ENCODE results near the gene NFE2L2. TPM values are rescaled to one million over a fixed set of nuclear protein-coding genes. Genes with fewer than 3 reads are reported as not detected.
"Not testable (repeated sequence)": the region's sequence is repeated elsewhere in the genome, so short reads cannot be mapped to it uniquely, and the experiment has no call there.

NFE2L2 gene
- polyA plus RNA-seq, 1 donor (not counting 4 experiments of a cell fraction or from before 2014, with no cell fraction given), result 177 TPM

DNA sequence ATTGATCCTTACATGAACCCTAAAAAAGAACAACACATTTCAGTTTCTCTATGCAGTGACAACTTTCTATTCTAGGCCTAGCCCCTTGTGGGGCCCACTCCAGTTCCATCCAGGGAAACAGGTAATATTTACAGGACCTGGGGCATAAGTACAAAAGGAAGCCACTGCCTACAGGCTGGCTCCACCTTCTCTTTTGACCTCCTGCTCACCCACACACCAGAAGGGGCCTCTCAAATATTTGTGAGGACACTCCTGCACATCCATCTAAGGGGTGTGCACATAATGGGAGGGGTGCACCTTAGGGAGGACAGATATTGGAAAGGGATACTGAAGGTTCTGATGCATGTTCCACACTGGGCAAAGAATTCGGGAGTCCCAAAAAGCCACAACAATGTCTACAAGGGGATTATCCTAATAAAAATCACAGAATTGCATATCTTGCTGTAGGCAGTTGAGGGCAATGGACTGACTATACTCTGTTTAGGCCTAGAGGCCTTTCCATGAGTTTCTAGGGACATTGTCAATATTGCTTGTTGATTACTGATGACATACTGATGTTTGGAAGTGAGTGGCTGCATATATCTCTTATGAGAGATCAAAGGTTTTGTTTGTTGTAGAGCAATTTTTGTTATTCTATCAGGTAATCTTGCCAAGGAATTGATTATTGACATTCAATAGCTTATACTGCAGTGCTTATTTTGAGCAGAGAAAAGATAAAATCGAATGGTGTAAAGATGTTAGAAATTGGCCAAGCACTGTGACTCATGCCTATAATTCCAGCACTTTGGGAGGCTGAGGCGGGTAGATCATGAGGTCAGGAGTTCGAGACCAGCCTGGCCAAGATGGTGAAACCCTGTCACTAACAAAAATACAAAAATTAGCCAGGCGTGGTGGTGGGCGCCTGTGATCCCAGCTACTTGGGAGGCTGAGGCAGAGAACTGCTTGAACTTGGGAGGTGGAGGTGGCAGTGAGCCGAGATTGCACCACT lies 75.8 kb downstream of the NFE2L2 start:
- H3K4me3 ChIP-seq (ENCODE audit: control insufficient read depth in 2 of 3, extremely low read depth in 1 of 3, insufficient read depth in 2 of 3, low read depth in 1 of 3, low read length in 3 of 3), result no peak overlapping the region
- no peaks in the 10 kb centered on the region for H4K20me1 ChIP-seq (ENCODE audit: control insufficient read depth, extremely low read depth, insufficient read depth, low read length)
- no peaks in the 10 kb centered on the region for H3K79me2 ChIP-seq (ENCODE audit: control insufficient read depth, insufficient read depth, low read length)
- H3K4me1 ChIP-seq (ENCODE audit: control insufficient read depth, extremely low read depth, insufficient read depth, low read length), result no peaks in the 10 kb centered on the region
- H2AFZ ChIP-seq (ENCODE audit: control insufficient read depth, low read length), result no peak overlapping the region
- H3K9me1 ChIP-seq (ENCODE audit: control insufficient read depth, extremely low read depth, insufficient read depth, low read length), result no peaks in the 10 kb centered on the region
- H3K27me3 ChIP-seq (ENCODE audit: control insufficient read depth, extremely low read depth, insufficient read depth, low read length), result no peaks in the 10 kb centered on the region
- dilution Hi-C loops (cut with MboI; ENCODE audit: extremely low pct_ligation_motif_present, low sequenced_read_pairs), result no loop called here
- TF ChIP-seq EZH2 (IDR thresholded peaks at IDR 0.05; ENCODE audit: low read length), result no peak
- TF ChIP-seq, protein P1, sequence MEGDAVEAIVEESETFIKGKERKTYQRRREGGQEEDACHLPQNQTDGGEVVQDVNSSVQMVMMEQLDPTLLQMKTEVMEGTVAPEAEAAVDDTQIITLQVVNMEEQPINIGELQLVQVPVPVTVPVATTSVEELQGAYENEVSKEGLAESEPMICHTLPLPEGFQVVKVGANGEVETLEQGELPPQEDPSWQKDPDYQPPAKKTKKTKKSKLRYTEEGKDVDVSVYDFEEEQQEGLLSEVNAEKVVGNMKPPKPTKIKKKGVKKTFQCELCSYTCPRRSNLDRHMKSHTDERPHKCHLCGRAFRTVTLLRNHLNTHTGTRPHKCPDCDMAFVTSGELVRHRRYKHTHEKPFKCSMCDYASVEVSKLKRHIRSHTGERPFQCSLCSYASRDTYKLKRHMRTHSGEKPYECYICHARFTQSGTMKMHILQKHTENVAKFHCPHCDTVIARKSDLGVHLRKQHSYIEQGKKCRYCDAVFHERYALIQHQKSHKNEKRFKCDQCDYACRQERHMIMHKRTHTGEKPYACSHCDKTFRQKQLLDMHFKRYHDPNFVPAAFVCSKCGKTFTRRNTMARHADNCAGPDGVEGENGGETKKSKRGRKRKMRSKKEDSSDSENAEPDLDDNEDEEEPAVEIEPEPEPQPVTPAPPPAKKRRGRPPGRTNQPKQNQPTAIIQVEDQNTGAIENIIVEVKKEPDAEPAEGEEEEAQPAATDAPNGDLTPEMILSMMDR (optimal IDR thresholded peaks at IDR 0.05 in 1 of 3, IDR thresholded peaks at IDR 0.05 in 1 of 3, conservative IDR thresholded peaks at IDR 0.05 in 1 of 3; ENCODE audit: extremely low read depth in 1 of 3, insufficient read depth in 2 of 3, low read length in 3 of 3), result no peak
- FAIRE-seq, result no peak
- H3K9me3 ChIP-seq (ENCODE audit: control insufficient read depth, low read depth, low read length), result no peaks in the 10 kb centered on the region
- no peak overlapping the region for H3K27ac ChIP-seq (ENCODE audit: control insufficient read depth, insufficient read depth, low read length)
- H3K36me3 ChIP-seq (ENCODE audit: control insufficient read depth in 2 of 2, extremely low read depth in 1 of 2, insufficient read depth in 2 of 2, low read length in 2 of 2), result no peaks in the 10 kb centered on the region
- H3K4me2 ChIP-seq (ENCODE audit: control insufficient read depth, extremely low read depth, insufficient read depth, low read depth, low read length), result no peak overlapping the region
- H3K9ac ChIP-seq (ENCODE audit: control insufficient read depth, extremely low read depth, insufficient read depth, low read length), result no peak overlapping the region
- DNase-seq (ENCODE audit: low read depth, low spot score), result no peak

DNA sequence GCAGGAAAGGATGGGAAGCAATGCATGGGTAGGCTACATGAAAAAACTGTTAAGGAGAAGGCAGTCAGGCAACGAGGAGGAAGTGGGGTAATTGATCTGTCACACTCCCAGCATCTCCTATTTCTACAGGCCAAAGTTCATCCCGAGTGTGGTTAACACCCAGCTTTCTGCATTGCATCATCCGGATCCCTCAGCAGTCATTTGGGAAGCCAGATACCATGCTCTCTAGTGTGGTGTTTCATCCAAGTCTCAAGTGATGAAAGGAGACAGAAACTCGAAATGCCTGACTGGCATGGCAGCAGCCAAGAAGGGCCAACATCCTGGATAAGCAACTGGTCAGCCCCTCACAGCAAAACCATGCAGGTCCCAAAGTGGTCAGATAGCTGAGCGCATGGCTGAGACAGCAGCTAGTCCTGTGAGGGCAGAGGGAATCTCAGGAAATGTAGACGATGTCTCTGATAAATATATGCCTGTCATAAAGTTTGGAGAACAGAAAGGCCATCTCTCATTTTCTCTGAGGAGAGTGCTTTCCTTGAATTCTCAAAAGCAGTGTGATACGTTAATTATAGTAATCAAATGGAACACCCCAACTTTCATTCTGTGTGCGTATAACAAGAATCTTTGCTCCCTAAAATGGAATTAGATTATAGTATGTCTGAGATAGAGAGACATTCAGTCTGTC lies 76.8 kb downstream of the NFE2L2 start:
- no peaks in the 10 kb centered on the region for H3K9me1 ChIP-seq (ENCODE audit: control insufficient read depth, extremely low read depth, insufficient read depth, low read length)
- H3K4me2 ChIP-seq (ENCODE audit: control insufficient read depth, extremely low read depth, insufficient read depth, low read depth, low read length), result no peak overlapping the region
- no peak overlapping the region for H3K9ac ChIP-seq (ENCODE audit: control insufficient read depth, extremely low read depth, insufficient read depth, low read length)
- H3K27ac ChIP-seq (ENCODE audit: control insufficient read depth, insufficient read depth, low read length), result no peak overlapping the region
- H3K36me3 ChIP-seq (ENCODE audit: control insufficient read depth in 2 of 2, extremely low read depth in 1 of 2, insufficient read depth in 2 of 2, low read length in 2 of 2), result no peaks in the 10 kb centered on the region
- no peaks in the 10 kb centered on the region for H4K20me1 ChIP-seq (ENCODE audit: control insufficient read depth, extremely low read depth, insufficient read depth, low read length)
- TF ChIP-seq EZH2 (IDR thresholded peaks at IDR 0.05; ENCODE audit: low read length), result no peak
- TF ChIP-seq, protein P1 (optimal IDR thresholded peaks at IDR 0.05 in 1 of 3, IDR thresholded peaks at IDR 0.05 in 1 of 3, conservative IDR thresholded peaks at IDR 0.05 in 1 of 3; ENCODE audit: extremely low read depth in 1 of 3, insufficient read depth in 2 of 3, low read length in 3 of 3), result no peak
- no peak overlapping the region for H3K4me3 ChIP-seq (ENCODE audit: control insufficient read depth in 2 of 3, extremely low read depth in 1 of 3, insufficient read depth in 2 of 3, low read depth in 1 of 3, low read length in 3 of 3)
- no peak for FAIRE-seq
- H3K79me2 ChIP-seq (ENCODE audit: control insufficient read depth, insufficient read depth, low read length), result no peaks in the 10 kb centered on the region
- no peaks in the 10 kb centered on the region for H3K4me1 ChIP-seq (ENCODE audit: control insufficient read depth, extremely low read depth, insufficient read depth, low read length)
- DNase-seq (ENCODE audit: low read depth, low spot score), result no peak
- dilution Hi-C loops (cut with MboI; ENCODE audit: extremely low pct_ligation_motif_present, low sequenced_read_pairs), result no loop called here
- no peaks in the 10 kb centered on the region for H3K27me3 ChIP-seq (ENCODE audit: control insufficient read depth, extremely low read depth, insufficient read depth, low read length)
- H2AFZ ChIP-seq (ENCODE audit: control insufficient read depth, low read length), result no peak overlapping the region
- H3K9me3 ChIP-seq (ENCODE audit: control insufficient read depth, low read depth, low read length), result no peaks in the 10 kb centered on the region

GRCh38 chr2:177186038-177186437 lies 78.5 kb downstream of the NFE2L2 start:
- dilution Hi-C loops (cut with MboI; ENCODE audit: extremely low pct_ligation_motif_present, low sequenced_read_pairs); H3K4me2 ChIP-seq (ENCODE audit: control insufficient read depth, extremely low read depth, insufficient read depth, low read depth, low read length); H3K27me3 ChIP-seq (ENCODE audit: control insufficient read depth, extremely low read depth, insufficient read depth, low read length); DNase-seq (ENCODE audit: low read depth, low spot score); H3K27ac ChIP-seq (ENCODE audit: control insufficient read depth, insufficient read depth, low read length); H3K79me2 ChIP-seq (ENCODE audit: control insufficient read depth, insufficient read depth, low read length); H3K36me3 ChIP-seq (ENCODE audit: control insufficient read depth in 2 of 2, extremely low read depth in 1 of 2, insufficient read depth in 2 of 2, low read length in 2 of 2); H2AFZ ChIP-seq (ENCODE audit: control insufficient read depth, low read length); H3K4me1 ChIP-seq (ENCODE audit: control insufficient read depth, extremely low read depth, insufficient read depth, low read length); H3K4me3 ChIP-seq (ENCODE audit: control insufficient read depth in 2 of 3, extremely low read depth in 1 of 3, insufficient read depth in 2 of 3, low read depth in 1 of 3, low read length in 3 of 3); H4K20me1 ChIP-seq (ENCODE audit: control insufficient read depth, extremely low read depth, insufficient read depth, low read length); H3K9me1 ChIP-seq (ENCODE audit: control insufficient read depth, extremely low read depth, insufficient read depth, low read length); H3K9ac ChIP-seq (ENCODE audit: control insufficient read depth, extremely low read depth, insufficient read depth, low read length); FAIRE-seq; H3K9me3 ChIP-seq (ENCODE audit: control insufficient read depth, low read depth, low read length): not testable (repeated sequence)
